WI38 (cell line): ENCODE data around the gene ICAM5.

ENCODE experiments used
- H3K4me3 ChIP-seq: 2 replicates; pipeline ENCODE4 v1.5.1; 2011; ENCODE audit warnings: low read depth, mild to moderate bottlenecking, control low read depth, low read length
- TF ChIP-seq, protein P1 (sequence below): IDR thresholded peaks from 2 replicates; pipeline ENCODE4 v1.5.1; 2012; ENCODE audit warnings: low read depth, mild to moderate bottlenecking, control low read depth, low read length

The ICAM5 gene

DNA sequence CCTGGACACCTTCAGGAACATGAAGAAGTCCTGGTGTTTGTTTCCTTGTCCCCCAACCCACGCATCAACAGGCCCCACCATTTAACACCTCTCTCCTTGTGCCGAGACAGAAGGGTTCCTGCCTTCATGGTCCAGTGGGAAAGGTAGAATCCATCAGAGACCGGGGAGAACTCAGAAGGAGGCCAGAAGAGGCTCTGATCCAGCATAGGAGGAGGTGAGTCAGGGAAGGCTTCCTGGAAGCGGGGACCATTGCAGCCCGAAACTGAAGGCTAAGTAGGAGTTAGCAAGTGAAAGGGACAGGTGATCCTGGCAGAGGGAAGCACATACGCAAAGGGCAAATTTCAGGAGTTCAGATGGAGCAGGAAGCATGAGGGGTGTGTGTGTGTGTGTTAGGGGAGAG lies 49.2 kb downstream of the ICAM5 start:
- no peak overlapping the region for H3K4me3 ChIP-seq
- TF ChIP-seq, protein P1, sequence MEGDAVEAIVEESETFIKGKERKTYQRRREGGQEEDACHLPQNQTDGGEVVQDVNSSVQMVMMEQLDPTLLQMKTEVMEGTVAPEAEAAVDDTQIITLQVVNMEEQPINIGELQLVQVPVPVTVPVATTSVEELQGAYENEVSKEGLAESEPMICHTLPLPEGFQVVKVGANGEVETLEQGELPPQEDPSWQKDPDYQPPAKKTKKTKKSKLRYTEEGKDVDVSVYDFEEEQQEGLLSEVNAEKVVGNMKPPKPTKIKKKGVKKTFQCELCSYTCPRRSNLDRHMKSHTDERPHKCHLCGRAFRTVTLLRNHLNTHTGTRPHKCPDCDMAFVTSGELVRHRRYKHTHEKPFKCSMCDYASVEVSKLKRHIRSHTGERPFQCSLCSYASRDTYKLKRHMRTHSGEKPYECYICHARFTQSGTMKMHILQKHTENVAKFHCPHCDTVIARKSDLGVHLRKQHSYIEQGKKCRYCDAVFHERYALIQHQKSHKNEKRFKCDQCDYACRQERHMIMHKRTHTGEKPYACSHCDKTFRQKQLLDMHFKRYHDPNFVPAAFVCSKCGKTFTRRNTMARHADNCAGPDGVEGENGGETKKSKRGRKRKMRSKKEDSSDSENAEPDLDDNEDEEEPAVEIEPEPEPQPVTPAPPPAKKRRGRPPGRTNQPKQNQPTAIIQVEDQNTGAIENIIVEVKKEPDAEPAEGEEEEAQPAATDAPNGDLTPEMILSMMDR = no peak

- no peak within 1 kb of the TSS for H3K4me3 ChIP-seq
- TF ChIP-seq, protein P1 = no peak
These were observed 49.7 kb downstream of the ICAM5 start, which contains the start of gene ICAM3 for GRCh38 chr19:10339380-10339960. TSS of gene ICAM3 (minus strand) at chr19:10339624. CDS start at chr19:10339614, 10 bp downstream.

DNA sequence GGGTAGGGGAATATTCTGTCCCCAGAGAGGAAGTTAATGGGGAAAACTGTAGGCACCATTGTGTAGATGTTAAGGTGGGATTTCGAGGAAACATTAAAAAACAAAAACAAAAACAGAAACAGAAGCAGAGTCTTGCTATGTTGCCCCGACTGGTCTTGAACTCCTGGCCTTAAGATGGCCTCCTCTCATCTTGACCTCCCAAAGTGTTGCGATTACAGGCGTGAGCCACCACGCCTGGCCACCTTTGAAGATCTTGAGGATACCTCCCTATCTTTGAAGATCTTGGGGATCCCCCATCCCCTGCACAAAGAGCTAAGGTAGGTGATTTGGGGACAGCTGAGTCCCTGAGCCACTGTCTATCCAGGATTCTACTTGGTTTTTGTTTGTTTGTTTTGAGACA lies 50.2 kb downstream of the ICAM5 start:
- TF ChIP-seq, protein P1 = no peak
- H3K4me3 ChIP-seq = no peak overlapping the region

GRCh38 chr19:10343495-10343894 lies 53.7 kb downstream of the ICAM5 start:
- TF ChIP-seq, protein P1 = no peak
- no peak overlapping the region for H3K4me3 ChIP-seq

- TF ChIP-seq, protein P1 = no peak
- H3K4me3 ChIP-seq = no peak overlapping the region
These were observed 55.0 kb downstream of the ICAM5 start for GRCh38 chr19:10344780-10345179.
